PC-3 (cell line): ENCODE results near the gene ATG4A.

Experiments used
- CTCF ChIP-seq: fragments of 300-600 bp; sonication (generic); conservative IDR thresholded peaks from 2 replicates; pipeline ENCODE4 v1.5.1; 2017; ENCODE audit warnings: antibody characterized with exemption, low read depth, mild to moderate bottlenecking, low read length
- EZH2 ChIP-seq: fragments of 300-600 bp; sonication (generic); IDR thresholded peaks from one replicate; pipeline ENCODE4 v1.6.1; 2017; ENCODE audit warnings: antibody characterized with exemption, mild to moderate bottlenecking, low read length; ENCODE audit not compliant: unreplicated experiment
- EZH2phosphoT487 ChIP-seq: fragments of 300-600 bp; sonication (generic); IDR thresholded peaks from 2 replicates; pipeline ENCODE4 v1.6.1; 2018; ENCODE audit warnings: mild to moderate bottlenecking, antibody characterized with exemption, low read length, borderline replicate concordance

GRCh38 chrX:108121291-108121690 is 29.7 kb downstream of the ATG4A start:
- TF ChIP-seq CTCF, result no peak
- TF ChIP-seq EZH2, result no peak
- TF ChIP-seq EZH2phosphoT487, result no peak
